Chondrocyte (in vitro differentiated cells): Measurements from ENCODE around the gene LORICRIN. TPM values are rescaled to one million over a fixed set of nuclear protein-coding genes. Genes with fewer than 3 reads are reported as not detected.
"Not testable (repeated sequence)": the region's sequence is repeated elsewhere in the genome, so short reads cannot be mapped to it uniquely, and the experiment has no call there.

Experiments used
- DNase-seq: peaks from one replicate; pipeline ENCODE4 v3.0.0; 2021; ENCODE audit warnings: mixed read lengths, low spot score
- H3K27ac Mint-ChIP-seq: one replicate; pipeline ENCODE4 v1.8.0; 2021; ENCODE audit warnings: mild to moderate bottlenecking, moderate library complexity, mixed read lengths; ENCODE audit not compliant: unreplicated experiment
- H3K27me3 Mint-ChIP-seq: 2 replicates; pipeline ENCODE4 v1.8.0; 2021; ENCODE audit warnings: low read depth, mixed read lengths
- H3K36me3 Mint-ChIP-seq: 2 replicates; pipeline ENCODE4 v1.8.0; 2021; ENCODE audit warnings: low read depth, mixed read lengths
- H3K4me1 Mint-ChIP-seq: 2 replicates; pipeline ENCODE4 v1.8.0; 2021; ENCODE audit warnings: low read depth, mild to moderate bottlenecking, mixed read lengths
- H3K4me3 Mint-ChIP-seq: one replicate; pipeline ENCODE4 v1.8.0; 2021; ENCODE audit warnings: mild to moderate bottlenecking, moderate library complexity, mixed read lengths; ENCODE audit not compliant: unreplicated experiment
- H3K9me3 Mint-ChIP-seq: 2 replicates; pipeline ENCODE4 v1.8.0; 2021; ENCODE audit warnings: low read depth, mixed read lengths
- total RNA-seq: library from RNA; stranded (reverse); gene quantifications from 3 replicates; pipeline ENCODE4 v1.2.1, GENCODE V29; 2021
- TF ChIP-seq, protein P1 (sequence below): fragments of 200-600 bp; sonication (generic); IDR thresholded peaks from 2 replicates; pipeline ENCODE4 v1.5.0; 2021; ENCODE audit warnings: antibody characterized with exemption, mild to moderate bottlenecking, moderate library complexity

LORICRIN gene
- total RNA-seq, 1 donor from 2014 or later: not detected

DNA sequence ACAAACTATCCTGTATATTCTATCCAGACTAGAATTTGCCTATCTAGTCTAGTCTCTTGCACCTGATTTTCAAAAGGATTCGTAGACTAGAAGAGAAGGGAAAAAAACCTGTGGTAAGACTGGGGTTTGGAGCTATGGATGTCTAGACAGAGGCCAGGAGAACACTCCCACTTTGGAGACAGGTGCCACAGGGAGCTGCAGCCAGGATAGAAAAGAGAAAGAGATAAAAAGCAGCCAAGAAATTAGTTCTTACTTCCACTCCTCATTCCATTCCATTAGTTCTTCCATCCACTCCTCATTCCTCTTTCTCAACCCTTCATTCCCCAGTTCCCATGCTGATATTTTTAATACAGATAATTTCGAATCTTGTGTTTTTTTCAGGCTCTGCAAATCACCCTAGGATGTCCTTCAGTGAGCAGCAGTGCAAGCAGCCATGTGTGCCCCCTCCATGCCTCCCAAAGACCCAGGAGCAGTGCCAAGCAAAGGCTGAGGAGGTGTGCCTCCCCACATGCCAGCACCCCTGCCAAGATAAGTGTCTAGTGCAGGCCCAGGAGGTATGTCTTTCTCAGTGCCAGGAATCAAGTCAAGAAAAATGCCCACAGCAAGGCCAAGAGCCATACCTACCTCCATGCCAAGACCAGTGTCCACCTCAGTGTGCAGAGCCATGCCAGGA lies 41.6 kb upstream of the LORICRIN start:
- DNase-seq: no peak
- Mint-ChIP-seq H3K27ac (no peak overlapping the region), H3K4me3 (no peak overlapping the region), H3K4me1 (no peaks in the 10 kb centered on the region), H3K36me3 (no peaks in the 10 kb centered on the region), H3K27me3 (peaks cover 11% of the 10 kb centered on the region), H3K9me3 (no peaks in the 10 kb centered on the region)
- TF ChIP-seq, protein P1, sequence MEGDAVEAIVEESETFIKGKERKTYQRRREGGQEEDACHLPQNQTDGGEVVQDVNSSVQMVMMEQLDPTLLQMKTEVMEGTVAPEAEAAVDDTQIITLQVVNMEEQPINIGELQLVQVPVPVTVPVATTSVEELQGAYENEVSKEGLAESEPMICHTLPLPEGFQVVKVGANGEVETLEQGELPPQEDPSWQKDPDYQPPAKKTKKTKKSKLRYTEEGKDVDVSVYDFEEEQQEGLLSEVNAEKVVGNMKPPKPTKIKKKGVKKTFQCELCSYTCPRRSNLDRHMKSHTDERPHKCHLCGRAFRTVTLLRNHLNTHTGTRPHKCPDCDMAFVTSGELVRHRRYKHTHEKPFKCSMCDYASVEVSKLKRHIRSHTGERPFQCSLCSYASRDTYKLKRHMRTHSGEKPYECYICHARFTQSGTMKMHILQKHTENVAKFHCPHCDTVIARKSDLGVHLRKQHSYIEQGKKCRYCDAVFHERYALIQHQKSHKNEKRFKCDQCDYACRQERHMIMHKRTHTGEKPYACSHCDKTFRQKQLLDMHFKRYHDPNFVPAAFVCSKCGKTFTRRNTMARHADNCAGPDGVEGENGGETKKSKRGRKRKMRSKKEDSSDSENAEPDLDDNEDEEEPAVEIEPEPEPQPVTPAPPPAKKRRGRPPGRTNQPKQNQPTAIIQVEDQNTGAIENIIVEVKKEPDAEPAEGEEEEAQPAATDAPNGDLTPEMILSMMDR: no peak

DNA sequence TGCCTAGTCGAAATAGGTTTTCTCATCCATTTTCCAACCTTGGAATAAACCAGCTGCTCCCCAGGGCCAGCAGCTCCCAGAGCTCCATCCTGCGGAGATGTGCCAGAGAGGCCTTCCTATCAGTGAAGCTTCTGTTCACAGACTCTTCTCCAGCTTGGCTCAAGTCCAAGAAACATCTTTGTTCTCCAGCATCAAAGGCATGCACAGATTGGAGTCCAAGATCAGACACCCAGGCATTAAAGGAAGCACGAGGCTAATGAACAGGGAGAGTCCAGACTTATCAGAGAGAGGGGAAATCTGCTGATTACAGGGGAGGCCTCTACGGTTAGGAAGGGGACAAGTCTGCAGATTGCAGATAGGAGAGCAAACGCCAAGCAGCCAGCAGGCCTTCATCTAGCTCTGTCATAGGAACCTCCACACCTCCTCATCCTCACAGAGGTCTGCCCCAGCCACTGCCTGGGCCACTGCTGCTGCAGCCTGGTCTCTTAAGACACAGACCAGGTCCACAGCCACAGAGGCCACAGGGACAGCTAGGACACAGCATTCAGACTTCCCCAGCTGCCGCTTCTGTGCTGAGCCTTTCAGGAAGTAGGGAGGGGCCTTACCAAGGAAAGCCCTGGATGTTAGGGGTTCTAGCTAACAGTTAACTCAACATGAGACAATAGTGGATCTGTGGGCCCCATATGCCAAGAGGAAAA lies 38.7 kb upstream of the LORICRIN start:
- H3K27me3 Mint-ChIP-seq: peaks cover 17% of the 10 kb centered on the region
- no peak for DNase-seq
- no peaks in the 10 kb centered on the region for H3K9me3 Mint-ChIP-seq
- H3K4me1 Mint-ChIP-seq: no peaks in the 10 kb centered on the region
- no peak overlapping the region for H3K27ac Mint-ChIP-seq
- TF ChIP-seq, protein P1: no peak
- no peaks in the 10 kb centered on the region for H3K36me3 Mint-ChIP-seq
- no peak overlapping the region for H3K4me3 Mint-ChIP-seq

DNA sequence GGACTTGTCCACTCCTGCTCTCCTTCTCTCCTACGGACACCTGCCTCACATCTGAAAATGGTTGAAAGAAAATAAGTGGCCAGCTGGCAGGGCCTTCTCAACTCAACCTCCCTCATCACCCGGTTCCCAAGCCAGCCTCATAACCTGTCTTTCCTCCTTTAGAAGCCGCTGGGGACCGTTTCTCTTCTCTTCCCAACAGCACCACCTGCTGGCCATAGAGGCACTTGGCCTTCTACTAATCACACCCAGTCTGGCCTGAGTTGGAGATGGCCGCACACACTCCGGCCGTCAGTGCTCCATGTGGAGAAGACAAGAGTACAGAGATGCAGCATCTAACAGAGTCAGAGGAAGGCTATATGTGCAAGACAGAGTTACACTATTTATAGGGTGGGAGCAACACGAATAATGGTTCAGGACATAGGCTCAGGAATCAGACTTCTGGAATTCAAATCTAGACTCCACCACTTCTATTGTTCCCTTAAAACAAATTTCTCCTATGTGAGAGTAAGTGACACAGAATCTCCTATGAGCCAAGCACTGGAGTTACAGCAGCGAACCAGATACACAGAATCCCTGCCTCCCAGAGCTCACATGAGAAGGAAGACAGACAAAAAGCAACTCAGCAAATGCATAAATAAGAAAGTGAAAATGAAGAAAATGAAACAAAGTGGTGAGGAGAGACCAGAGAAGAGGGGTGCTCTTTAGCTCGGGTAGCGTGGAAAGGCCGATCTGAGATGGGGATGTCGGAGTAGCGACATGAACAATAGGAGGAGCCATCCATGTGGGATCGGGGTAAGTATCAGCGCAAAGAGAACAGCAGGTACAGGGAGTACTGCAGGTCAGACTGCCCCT lies 36.2 kb upstream of the LORICRIN start:
- not testable (repeated sequence) for DNase-seq, H3K27ac Mint-ChIP-seq, H3K36me3 Mint-ChIP-seq, H3K4me3 Mint-ChIP-seq, H3K4me1 Mint-ChIP-seq, H3K9me3 Mint-ChIP-seq
- peaks cover 13% of the 10 kb centered on the region for H3K27me3 Mint-ChIP-seq
- TF ChIP-seq, protein P1: peak; percentile 82

DNA sequence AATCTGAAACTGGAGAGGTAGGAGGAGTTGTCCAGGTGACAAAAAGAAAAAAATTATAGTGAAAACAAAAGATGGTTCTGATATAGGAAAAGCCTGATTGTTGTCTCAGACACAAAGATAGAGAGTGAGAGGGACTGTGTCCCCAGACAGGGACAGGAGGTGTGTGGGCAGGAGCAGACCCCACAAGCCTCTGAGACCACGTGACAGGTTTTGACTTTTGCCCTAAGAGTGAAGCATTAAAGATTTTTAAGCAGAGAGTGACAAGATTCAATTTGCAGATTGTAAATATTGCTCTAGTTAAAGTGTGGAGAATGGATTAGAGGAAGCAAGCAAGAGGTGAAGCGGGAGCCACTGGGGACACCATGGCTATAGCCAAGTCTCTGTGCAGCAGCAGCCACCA lies 31.7 kb upstream of the LORICRIN start:
- H3K4me3 Mint-ChIP-seq: no peak overlapping the region
- TF ChIP-seq, protein P1: no peak
- H3K27me3 Mint-ChIP-seq: peaks cover 16% of the 10 kb centered on the region
- no peaks in the 10 kb centered on the region for H3K4me1 Mint-ChIP-seq
- H3K36me3 Mint-ChIP-seq: no peaks in the 10 kb centered on the region
- no peak for DNase-seq
- H3K9me3 Mint-ChIP-seq: no peaks in the 10 kb centered on the region
- H3K27ac Mint-ChIP-seq: no peak overlapping the region

DNA sequence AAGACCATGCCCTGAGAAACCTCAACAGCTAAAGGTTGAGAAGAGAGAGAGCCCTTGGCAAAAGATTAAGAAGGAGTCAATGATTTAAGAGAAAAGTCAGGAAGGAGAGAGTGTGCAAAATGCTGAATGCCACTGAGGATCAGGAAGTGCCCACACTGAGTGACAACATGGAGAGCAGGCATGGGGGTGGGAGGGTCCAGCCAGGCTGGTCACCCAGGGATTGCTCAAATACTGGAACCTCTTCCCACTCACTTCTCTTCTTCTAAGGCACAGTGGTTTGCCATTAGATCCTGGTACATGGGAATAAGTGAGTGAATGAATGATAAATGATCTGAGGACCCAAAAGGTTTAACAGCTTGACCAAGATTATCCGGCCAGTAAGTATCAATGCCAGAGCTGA lies 31.0 kb upstream of the LORICRIN start:
- Mint-ChIP-seq H3K36me3 (no peaks in the 10 kb centered on the region), H3K4me3 (no peak overlapping the region), H3K27ac (no peak overlapping the region), H3K4me1 (no peaks in the 10 kb centered on the region), H3K27me3 (peaks cover 14% of the 10 kb centered on the region), H3K9me3 (no peaks in the 10 kb centered on the region)
- TF ChIP-seq, protein P1: no peak
- DNase-seq: no peak
